ENCODE results near the gene ART3. TPM values are rescaled to one million over a fixed set of nuclear protein-coding genes. Genes with fewer than 3 reads are reported as not detected.
"Not testable (repeated sequence)": the region's sequence is repeated elsewhere in the genome, so short reads cannot be mapped to it uniquely, and the experiment has no call there.

Gene ART3
- polyA plus RNA-seq, 4 donors: 0.19 to 0.81 (median 0.60) TPM; not detected in 1

GRCh38 chr4:76044686-76045085 lies 29.8 kb upstream of the ART3 start:
- FAIRE-seq; H3K27ac ChIP-seq (ENCODE audit: low read depth in 1 of 3, low read length in 2 of 3); H3K4me1 ChIP-seq (ENCODE audit: control insufficient read depth in 3 of 3, insufficient read depth in 2 of 3, low read depth in 1 of 3, low read length in 2 of 3); H3K4me3 ChIP-seq (ENCODE audit: low read depth in 1 of 3, low read length in 3 of 3); H3K36me3 ChIP-seq (ENCODE audit: control insufficient read depth in 3 of 3, insufficient read depth in 2 of 3, low read depth in 1 of 3, low read length in 3 of 3); H3K27me3 ChIP-seq (ENCODE audit: control insufficient read depth in 3 of 3, insufficient read depth in 3 of 3, low read length in 3 of 3); DNase-seq; H3K9me3 ChIP-seq (ENCODE audit: control insufficient read depth in 2 of 2, insufficient read depth in 1 of 2, low read depth in 1 of 2, low read length in 1 of 2): not testable (repeated sequence)
- 78 to 89% (median 82%) methylated on average over 4 of the region's 4 CpGs for WGBS, 3 donors

- not testable (repeated sequence) for H3K36me3 ChIP-seq (ENCODE audit: control insufficient read depth in 3 of 3, insufficient read depth in 2 of 3, low read depth in 1 of 3, low read length in 3 of 3); H3K27ac ChIP-seq (ENCODE audit: low read depth in 1 of 3, low read length in 2 of 3); H3K9me3 ChIP-seq (ENCODE audit: control insufficient read depth in 2 of 2, insufficient read depth in 1 of 2, low read depth in 1 of 2, low read length in 1 of 2); DNase-seq; FAIRE-seq; H3K4me1 ChIP-seq (ENCODE audit: control insufficient read depth in 3 of 3, insufficient read depth in 2 of 3, low read depth in 1 of 3, low read length in 2 of 3); H3K27me3 ChIP-seq (ENCODE audit: control insufficient read depth in 3 of 3, insufficient read depth in 3 of 3, low read length in 3 of 3); H3K4me3 ChIP-seq (ENCODE audit: low read depth in 1 of 3, low read length in 3 of 3)
- 86 to 90% (median 88%) methylated on average over 15 to 17 of the region's 17 CpGs for WGBS, 3 donors
Observed at GRCh38 chr4:76049860-76050416, 24.6 kb upstream of the ART3 start.

- DNase-seq; FAIRE-seq; H3K4me3 ChIP-seq (ENCODE audit: low read depth in 1 of 3, low read length in 3 of 3); H3K4me1 ChIP-seq (ENCODE audit: control insufficient read depth in 3 of 3, insufficient read depth in 2 of 3, low read depth in 1 of 3, low read length in 2 of 3); H3K27me3 ChIP-seq (ENCODE audit: control insufficient read depth in 3 of 3, insufficient read depth in 3 of 3, low read length in 3 of 3); H3K27ac ChIP-seq (ENCODE audit: low read depth in 1 of 3, low read length in 2 of 3); H3K9me3 ChIP-seq (ENCODE audit: control insufficient read depth in 2 of 2, insufficient read depth in 1 of 2, low read depth in 1 of 2, low read length in 1 of 2); H3K36me3 ChIP-seq (ENCODE audit: control insufficient read depth in 3 of 3, insufficient read depth in 2 of 3, low read depth in 1 of 3, low read length in 3 of 3): not testable (repeated sequence)
- 83 to 94% (median 91%) methylated on average over 18 to 27 of the region's 27 CpGs for WGBS, 3 donors
Observed at GRCh38 chr4:76050560-76051050, 23.9 kb upstream of the ART3 start.

- Histone ChIP-seq H3K4me3 (ENCODE audit: low read depth in 1 of 3, low read length in 3 of 3) (no peak overlapping the region), H3K36me3 (ENCODE audit: control insufficient read depth in 3 of 3, insufficient read depth in 2 of 3, low read depth in 1 of 3, low read length in 3 of 3) (no peaks in the 10 kb centered on the region), H3K27me3 (ENCODE audit: control insufficient read depth in 3 of 3, insufficient read depth in 3 of 3, low read length in 3 of 3) (no peaks in the 10 kb centered on the region), H3K27ac (ENCODE audit: low read depth in 1 of 3, low read length in 2 of 3) (no peak overlapping the region), H3K4me1 (ENCODE audit: control insufficient read depth in 3 of 3, insufficient read depth in 2 of 3, low read depth in 1 of 3, low read length in 2 of 3) (peaks cover 0 to 2% (median 2%) of the 10 kb centered on the region in 3 donors), H3K9me3 (ENCODE audit: control insufficient read depth in 2 of 2, insufficient read depth in 1 of 2, low read depth in 1 of 2, low read length in 1 of 2) (no peaks in the 10 kb centered on the region)
- WGBS, 3 donors: 11 to 19% (median 19%) methylated on average over 4 of the region's 4 CpGs
- FAIRE-seq (no peak), DNase-seq (no peak)
Observed at GRCh38 chr4:76053730-76054129, 20.8 kb upstream of the ART3 start.

- Histone ChIP-seq H3K4me1 (ENCODE audit: control insufficient read depth in 3 of 3, insufficient read depth in 2 of 3, low read depth in 1 of 3, low read length in 2 of 3) (peaks cover 0 to 2% (median 2%) of the 10 kb centered on the region in 3 donors), H3K9me3 (ENCODE audit: control insufficient read depth in 2 of 2, insufficient read depth in 1 of 2, low read depth in 1 of 2, low read length in 1 of 2) (no peaks in the 10 kb centered on the region), H3K4me3 (ENCODE audit: low read depth in 1 of 3, low read length in 3 of 3) (no peak overlapping the region), H3K27ac (ENCODE audit: low read depth in 1 of 3, low read length in 2 of 3) (no peak overlapping the region), H3K36me3 (ENCODE audit: control insufficient read depth in 3 of 3, insufficient read depth in 2 of 3, low read depth in 1 of 3, low read length in 3 of 3) (no peaks in the 10 kb centered on the region), H3K27me3 (ENCODE audit: control insufficient read depth in 3 of 3, insufficient read depth in 3 of 3, low read length in 3 of 3) (no peaks in the 10 kb centered on the region)
- DNase-seq (peak; percentile 35 to 36), FAIRE-seq (no peak)
- WGBS, 3 donors: 55 to 59% (median 57%) methylated on average over 2 of the region's 2 CpGs
Observed at GRCh38 chr4:76055016-76055415, 19.5 kb upstream of the ART3 start.

GRCh38 chr4:76055421-76055820 lies 19.1 kb upstream of the ART3 start:
- H3K27me3 ChIP-seq (ENCODE audit: control insufficient read depth in 3 of 3, insufficient read depth in 3 of 3, low read length in 3 of 3): no peaks in the 10 kb centered on the region
- H3K36me3 ChIP-seq (ENCODE audit: control insufficient read depth in 3 of 3, insufficient read depth in 2 of 3, low read depth in 1 of 3, low read length in 3 of 3): no peaks in the 10 kb centered on the region
- H3K4me1 ChIP-seq (ENCODE audit: control insufficient read depth in 3 of 3, insufficient read depth in 2 of 3, low read depth in 1 of 3, low read length in 2 of 3): peaks cover 0 to 2% (median 2%) of the 10 kb centered on the region in 3 donors
- H3K27ac ChIP-seq (ENCODE audit: low read depth in 1 of 3, low read length in 2 of 3): no peak overlapping the region
- no peak overlapping the region for H3K4me3 ChIP-seq (ENCODE audit: low read depth in 1 of 3, low read length in 3 of 3)
- FAIRE-seq (no peak), DNase-seq (no peak)
- 81 to 93% (median 92%) methylated on average over 2 of the region's 2 CpGs for WGBS, 3 donors
- no peaks in the 10 kb centered on the region for H3K9me3 ChIP-seq (ENCODE audit: control insufficient read depth in 2 of 2, insufficient read depth in 1 of 2, low read depth in 1 of 2, low read length in 1 of 2)

GRCh38 chr4:76058302-76058701 lies 16.2 kb upstream of the ART3 start:
- FAIRE-seq: no peak
- Histone ChIP-seq H3K9me3 (ENCODE audit: control insufficient read depth in 2 of 2, insufficient read depth in 1 of 2, low read depth in 1 of 2, low read length in 1 of 2) (no peaks in the 10 kb centered on the region), H3K36me3 (ENCODE audit: control insufficient read depth in 3 of 3, insufficient read depth in 2 of 3, low read depth in 1 of 3, low read length in 3 of 3) (no peaks in the 10 kb centered on the region), H3K4me1 (ENCODE audit: control insufficient read depth in 3 of 3, insufficient read depth in 2 of 3, low read depth in 1 of 3, low read length in 2 of 3) (peaks cover 0 to 2% (median 2%) of the 10 kb centered on the region in 3 donors), H3K4me3 (ENCODE audit: low read depth in 1 of 3, low read length in 3 of 3) (no peak overlapping the region), H3K27ac (ENCODE audit: low read depth in 1 of 3, low read length in 2 of 3) (no peak overlapping the region), H3K27me3 (ENCODE audit: control insufficient read depth in 3 of 3, insufficient read depth in 3 of 3, low read length in 3 of 3) (no peaks in the 10 kb centered on the region)
- DNase-seq: no peak

- H3K27ac ChIP-seq (ENCODE audit: low read depth in 1 of 3, low read length in 2 of 3): no peak overlapping the region
- no peaks in the 10 kb centered on the region for H3K36me3 ChIP-seq (ENCODE audit: control insufficient read depth in 3 of 3, insufficient read depth in 2 of 3, low read depth in 1 of 3, low read length in 3 of 3)
- no peaks in the 10 kb centered on the region for H3K9me3 ChIP-seq (ENCODE audit: control insufficient read depth in 2 of 2, insufficient read depth in 1 of 2, low read depth in 1 of 2, low read length in 1 of 2)
- no peaks in the 10 kb centered on the region for H3K27me3 ChIP-seq (ENCODE audit: control insufficient read depth in 3 of 3, insufficient read depth in 3 of 3, low read length in 3 of 3)
- DNase-seq: peak; percentile 54 to 74
- no peak overlapping the region for H3K4me3 ChIP-seq (ENCODE audit: low read depth in 1 of 3, low read length in 3 of 3)
- peaks cover 0 to 2% (median 2%) of the 10 kb centered on the region in 3 donors for H3K4me1 ChIP-seq (ENCODE audit: control insufficient read depth in 3 of 3, insufficient read depth in 2 of 3, low read depth in 1 of 3, low read length in 2 of 3)
- WGBS, 3 donors: 10 to 39% (median 26%) methylated on average over 3 of the region's 3 CpGs
- FAIRE-seq: peak; percentile 10
Observed at GRCh38 chr4:76058888-76059426, 15.6 kb upstream of the ART3 start.

GRCh38 chr4:76059750-76060149 lies 14.8 kb upstream of the ART3 start:
- H3K27me3 ChIP-seq (ENCODE audit: control insufficient read depth in 3 of 3, insufficient read depth in 3 of 3, low read length in 3 of 3): no peaks in the 10 kb centered on the region
- H3K27ac ChIP-seq (ENCODE audit: low read depth in 1 of 3, low read length in 2 of 3): no peak overlapping the region
- 55 to 88% (median 86%) methylated on average over 1 of the region's 1 CpG for WGBS, 3 donors
- DNase-seq (no peak), FAIRE-seq (no peak)
- H3K4me3 ChIP-seq (ENCODE audit: low read depth in 1 of 3, low read length in 3 of 3): no peak overlapping the region
- H3K36me3 ChIP-seq (ENCODE audit: control insufficient read depth in 3 of 3, insufficient read depth in 2 of 3, low read depth in 1 of 3, low read length in 3 of 3): no peaks in the 10 kb centered on the region
- H3K9me3 ChIP-seq (ENCODE audit: control insufficient read depth in 2 of 2, insufficient read depth in 1 of 2, low read depth in 1 of 2, low read length in 1 of 2): no peaks in the 10 kb centered on the region
- H3K4me1 ChIP-seq (ENCODE audit: control insufficient read depth in 3 of 3, insufficient read depth in 2 of 3, low read depth in 1 of 3, low read length in 2 of 3): peaks cover 0 to 2% (median 0%) of the 10 kb centered on the region in 3 donors
